Neural progenitor cell (in vitro differentiated cells): ENCODE measurements around the gene ANO7. TPM values are rescaled to one million over a fixed set of nuclear protein-coding genes. Genes with fewer than 3 reads are reported as not detected.
"Not testable (repeated sequence)": the region's sequence is repeated elsewhere in the genome, so short reads cannot be mapped to it uniquely, and the experiment has no call there.

Source experiments
- DNase-seq: peaks from one replicate; pipeline ENCODE4 v3.0.0-alpha.2; 2016; ENCODE audit warnings: low spot score
- H2AFZ ChIP-seq: fragments of 200-600 bp; sonication (generic); replicated peaks from 2 replicates; pipeline ENCODE4 v1.6.1; 2016; ENCODE audit warnings: antibody characterized with exemption
- H3F3A ChIP-seq: fragments of 200-600 bp; sonication (generic); 2 replicates; pipeline ENCODE4 v1.6.1; 2016; ENCODE audit warnings: antibody characterized with exemption, low read depth
- H3K27ac ChIP-seq: fragments of 200-600 bp; sonication (generic); 2 replicates; pipeline ENCODE4 v1.5.1; 2016; ENCODE audit warnings: mild to moderate bottlenecking
- H3K27me3 ChIP-seq: fragments of 200-600 bp; sonication (generic); 2 replicates; pipeline ENCODE4 v1.6.1; 2016; ENCODE audit warnings: mild to moderate bottlenecking, moderate library complexity
- H3K36me3 ChIP-seq: fragments of 200-600 bp; sonication (generic); 2 replicates; pipeline ENCODE4 v1.5.1; 2016
- H3K4me1 ChIP-seq: fragments of 200-600 bp; sonication (generic); 2 replicates; pipeline ENCODE4 v1.6.1; 2016; ENCODE audit warnings: mixed run types
- H3K4me2 ChIP-seq: fragments of 200-600 bp; sonication (generic); 2 replicates; pipeline ENCODE4 v1.6.1; 2016
- H3K4me3 ChIP-seq: fragments of 200-600 bp; sonication (generic); 2 replicates; pipeline ENCODE4 v1.5.1; 2016
- H3K79me2 ChIP-seq: fragments of 200-600 bp; sonication (generic); 2 replicates; pipeline ENCODE4 v1.6.1; 2016; ENCODE audit warnings: low read depth
- H3K9ac ChIP-seq: fragments of 200-600 bp; sonication (generic); 2 replicates; pipeline ENCODE4 v1.6.1; 2016
- H3K9me3 ChIP-seq: fragments of 200-600 bp; sonication (generic); 2 replicates; pipeline ENCODE4 v1.5.1; 2016; ENCODE audit warnings: low read depth
- H4K20me1 ChIP-seq: fragments of 200-600 bp; sonication (generic); 2 replicates; pipeline ENCODE4 v1.6.1; 2016; ENCODE audit warnings: low read depth
- H3K27ac Mint-ChIP-seq: 3 replicates; pipeline ENCODE4 v1.8.0; 2021; ENCODE audit warnings: mixed read lengths
- H3K27me3 Mint-ChIP-seq: 2 replicates; pipeline ENCODE4 v1.8.0; 2022; ENCODE audit warnings: low read depth, mild to moderate bottlenecking, inconsistent platforms, moderate library complexity, mixed read lengths; ENCODE audit not compliant: insufficient read depth
- H3K36me3 Mint-ChIP-seq: 3 replicates; pipeline ENCODE4 v1.8.0; 2021; ENCODE audit warnings: mixed read lengths
- H3K4me1 Mint-ChIP-seq: 3 replicates; pipeline ENCODE4 v1.8.0; 2021; ENCODE audit warnings: mixed read lengths
- H3K4me3 Mint-ChIP-seq: 3 replicates; pipeline ENCODE4 v1.8.0; 2021; ENCODE audit warnings: mild to moderate bottlenecking, moderate library complexity, mixed read lengths
- H3K9me3 Mint-ChIP-seq: 3 replicates; pipeline ENCODE4 v1.8.0; 2020; ENCODE audit warnings: mixed read lengths
- EZH2 ChIP-seq: fragments of 200-600 bp; sonication (generic); IDR thresholded peaks from 2 replicates; pipeline ENCODE4 v1.6.1; 2017; ENCODE audit warnings: antibody characterized with exemption, mild to moderate bottlenecking, moderate library complexity
- EZH2phosphoT487 ChIP-seq: fragments of 200-600 bp; sonication (generic); IDR thresholded peaks from 2 replicates; pipeline ENCODE4 v1.6.1; 2017; ENCODE audit warnings: antibody characterized with exemption
- total RNA-seq: library from RNA; depleted of rRNA; stranded (reverse); fragments of >200 nt; gene quantifications from 2 replicates; pipeline ENCODE4 v1.2.3, GENCODE V29; 2015; ENCODE audit warnings: low replicate concordance
- TF ChIP-seq, protein P1 (sequence below): fragments of 200-600 bp; sonication (generic); IDR thresholded peaks from 2 replicates; pipeline ENCODE4 v1.5.1; 2017; ENCODE audit warnings: antibody characterized with exemption, mild to moderate bottlenecking

The ANO7 gene
- total RNA-seq, 1 donor from 2014 or later = not detected

GRCh38 chr2:241195506-241196130 lies 7.1 kb downstream of the ANO7 start:
- Histone ChIP-seq H4K20me1 (no peaks in the 10 kb centered on the region), H3K4me2 (no peak overlapping the region), H3F3A (no peaks in the 10 kb centered on the region), H3K4me1 (no peaks in the 10 kb centered on the region), H3K9ac (no peak overlapping the region), H3K9me3 (no peaks in the 10 kb centered on the region), H3K79me2 (no peaks in the 10 kb centered on the region), H3K27ac (no peak overlapping the region), H3K4me3 (no peak overlapping the region), H3K27me3 (no peaks in the 10 kb centered on the region), H2AFZ (no peak overlapping the region), H3K36me3 (no peaks in the 10 kb centered on the region)
- no peak overlapping the region for H3K4me3 Mint-ChIP-seq
- TF ChIP-seq EZH2phosphoT487 (no peak), EZH2 (no peak)
- TF ChIP-seq, protein P1, sequence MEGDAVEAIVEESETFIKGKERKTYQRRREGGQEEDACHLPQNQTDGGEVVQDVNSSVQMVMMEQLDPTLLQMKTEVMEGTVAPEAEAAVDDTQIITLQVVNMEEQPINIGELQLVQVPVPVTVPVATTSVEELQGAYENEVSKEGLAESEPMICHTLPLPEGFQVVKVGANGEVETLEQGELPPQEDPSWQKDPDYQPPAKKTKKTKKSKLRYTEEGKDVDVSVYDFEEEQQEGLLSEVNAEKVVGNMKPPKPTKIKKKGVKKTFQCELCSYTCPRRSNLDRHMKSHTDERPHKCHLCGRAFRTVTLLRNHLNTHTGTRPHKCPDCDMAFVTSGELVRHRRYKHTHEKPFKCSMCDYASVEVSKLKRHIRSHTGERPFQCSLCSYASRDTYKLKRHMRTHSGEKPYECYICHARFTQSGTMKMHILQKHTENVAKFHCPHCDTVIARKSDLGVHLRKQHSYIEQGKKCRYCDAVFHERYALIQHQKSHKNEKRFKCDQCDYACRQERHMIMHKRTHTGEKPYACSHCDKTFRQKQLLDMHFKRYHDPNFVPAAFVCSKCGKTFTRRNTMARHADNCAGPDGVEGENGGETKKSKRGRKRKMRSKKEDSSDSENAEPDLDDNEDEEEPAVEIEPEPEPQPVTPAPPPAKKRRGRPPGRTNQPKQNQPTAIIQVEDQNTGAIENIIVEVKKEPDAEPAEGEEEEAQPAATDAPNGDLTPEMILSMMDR = no peak
- H3K9me3 Mint-ChIP-seq = no peaks in the 10 kb centered on the region
- DNase-seq = no peak
- H3K36me3 Mint-ChIP-seq = no peaks in the 10 kb centered on the region
- H3K27ac Mint-ChIP-seq = no peak overlapping the region
- H3K27me3 Mint-ChIP-seq = peaks cover 7% of the 10 kb centered on the region
- peaks cover 12% of the 10 kb centered on the region for H3K4me1 Mint-ChIP-seq

DNA sequence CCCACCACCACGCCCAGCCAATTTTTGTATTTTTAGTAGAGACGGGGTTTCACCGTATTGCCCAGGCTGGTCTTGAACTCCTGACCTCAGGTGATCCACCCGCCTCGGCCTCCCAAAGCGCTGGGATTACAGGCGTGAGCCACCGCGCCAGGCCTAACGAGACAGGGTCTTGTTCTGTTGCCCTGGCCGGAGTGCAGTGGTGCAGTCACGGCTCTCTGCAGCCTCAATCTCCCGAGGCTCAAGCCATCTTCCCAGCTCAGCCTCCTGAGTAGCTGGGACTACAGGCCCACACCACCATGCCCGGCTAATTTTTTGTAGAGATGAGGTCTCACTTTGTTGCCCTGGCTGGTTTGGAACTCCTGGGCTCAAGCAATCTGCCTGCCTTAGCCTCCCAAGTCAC lies 8.8 kb downstream of the ANO7 start:
- not testable (repeated sequence) for H3K4me2 ChIP-seq, DNase-seq, H3K27me3 Mint-ChIP-seq, H3K27ac ChIP-seq, H3K27ac Mint-ChIP-seq, H3K36me3 ChIP-seq, H3K36me3 Mint-ChIP-seq, H3K4me3 ChIP-seq, H3K9me3 ChIP-seq, H3F3A ChIP-seq, H3K79me2 ChIP-seq, H4K20me1 ChIP-seq, H3K9me3 Mint-ChIP-seq, H3K27me3 ChIP-seq, H3K4me1 ChIP-seq, H3K4me3 Mint-ChIP-seq, H2AFZ ChIP-seq, H3K9ac ChIP-seq
- H3K4me1 Mint-ChIP-seq = peaks cover 12% of the 10 kb centered on the region

DNA sequence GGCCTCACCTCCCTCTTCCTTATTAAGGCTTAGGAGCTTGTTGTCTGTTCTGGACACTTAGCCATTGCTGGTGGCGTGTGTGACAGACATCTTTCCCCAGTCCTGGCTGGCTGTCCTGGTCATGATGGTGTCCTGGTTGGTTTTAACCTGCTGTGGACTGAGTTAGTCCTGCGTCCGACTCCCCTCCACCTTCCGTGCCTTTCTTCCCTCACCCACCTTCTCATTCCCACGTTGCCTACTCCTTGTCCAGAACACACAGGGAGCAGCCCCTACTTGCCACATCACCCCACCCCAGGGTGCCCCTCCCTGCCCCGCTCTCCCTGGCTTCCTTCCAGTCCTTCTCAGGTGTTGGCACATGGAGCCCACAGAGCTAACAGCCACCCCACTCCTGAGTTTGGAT lies 9.5 kb downstream of the ANO7 start:
- no peak overlapping the region for H2AFZ ChIP-seq
- no peaks in the 10 kb centered on the region for H3K4me1 ChIP-seq
- no peaks in the 10 kb centered on the region for H3K9me3 ChIP-seq
- H3K27me3 ChIP-seq = no peaks in the 10 kb centered on the region
- no peak overlapping the region for H3K9ac ChIP-seq
- H3K4me3 Mint-ChIP-seq = peak overlapping the region; percentile 30
- H3K36me3 Mint-ChIP-seq = no peaks in the 10 kb centered on the region
- no peak for DNase-seq
- H3F3A ChIP-seq = no peaks in the 10 kb centered on the region
- H3K27ac Mint-ChIP-seq = peak overlapping the region; percentile 69
- peaks cover 12% of the 10 kb centered on the region for H3K4me1 Mint-ChIP-seq
- H3K4me2 ChIP-seq = no peak overlapping the region
- TF ChIP-seq, protein P1 = no peak
- TF ChIP-seq EZH2 (no peak), EZH2phosphoT487 (no peak)
- no peak overlapping the region for H3K4me3 ChIP-seq
- no peaks in the 10 kb centered on the region for H3K79me2 ChIP-seq
- H3K27me3 Mint-ChIP-seq = peaks cover 7% of the 10 kb centered on the region
- H3K27ac ChIP-seq = no peak overlapping the region
- H4K20me1 ChIP-seq = no peaks in the 10 kb centered on the region
- no peaks in the 10 kb centered on the region for H3K9me3 Mint-ChIP-seq
- no peaks in the 10 kb centered on the region for H3K36me3 ChIP-seq

GRCh38 chr2:241198381-241199279 lies 10.2 kb downstream of the ANO7 start:
- H3K4me2 ChIP-seq = no peak overlapping the region
- H3K9me3 ChIP-seq = no peaks in the 10 kb centered on the region
- H3K27ac Mint-ChIP-seq = peak overlapping the region; percentile 82
- no peaks in the 10 kb centered on the region for H3K36me3 Mint-ChIP-seq
- no peaks in the 10 kb centered on the region for H3K9me3 Mint-ChIP-seq
- no peak overlapping the region for H3K4me3 ChIP-seq
- H3K4me3 Mint-ChIP-seq = no peak overlapping the region
- H4K20me1 ChIP-seq = no peaks in the 10 kb centered on the region
- no peaks in the 10 kb centered on the region for H3K36me3 ChIP-seq
- no peak for DNase-seq
- H3K27ac ChIP-seq = no peak overlapping the region
- no peaks in the 10 kb centered on the region for H3K27me3 ChIP-seq
- H3K27me3 Mint-ChIP-seq = peaks cover 7% of the 10 kb centered on the region
- H3K9ac ChIP-seq = no peak overlapping the region
- no peaks in the 10 kb centered on the region for H3F3A ChIP-seq
- no peaks in the 10 kb centered on the region for H3K79me2 ChIP-seq
- H2AFZ ChIP-seq = no peak overlapping the region
- no peaks in the 10 kb centered on the region for H3K4me1 ChIP-seq
- TF ChIP-seq EZH2phosphoT487 = no peak
- TF ChIP-seq, protein P1 = no peak
- TF ChIP-seq EZH2 = no peak
- peaks cover 12% of the 10 kb centered on the region for H3K4me1 Mint-ChIP-seq
